Fibroblast of skin of right biceps (primary cell): ENCODE measurements around the gene TRIM22.
"Not testable (repeated sequence)": the region's sequence is repeated elsewhere in the genome, so short reads cannot be mapped to it uniquely, and the experiment has no call there.

ENCODE experiments used
- DNase-seq: peaks from one replicate; pipeline ENCODE4 v3.0.0-alpha.2; 2013

TRIM22 gene, protein sequence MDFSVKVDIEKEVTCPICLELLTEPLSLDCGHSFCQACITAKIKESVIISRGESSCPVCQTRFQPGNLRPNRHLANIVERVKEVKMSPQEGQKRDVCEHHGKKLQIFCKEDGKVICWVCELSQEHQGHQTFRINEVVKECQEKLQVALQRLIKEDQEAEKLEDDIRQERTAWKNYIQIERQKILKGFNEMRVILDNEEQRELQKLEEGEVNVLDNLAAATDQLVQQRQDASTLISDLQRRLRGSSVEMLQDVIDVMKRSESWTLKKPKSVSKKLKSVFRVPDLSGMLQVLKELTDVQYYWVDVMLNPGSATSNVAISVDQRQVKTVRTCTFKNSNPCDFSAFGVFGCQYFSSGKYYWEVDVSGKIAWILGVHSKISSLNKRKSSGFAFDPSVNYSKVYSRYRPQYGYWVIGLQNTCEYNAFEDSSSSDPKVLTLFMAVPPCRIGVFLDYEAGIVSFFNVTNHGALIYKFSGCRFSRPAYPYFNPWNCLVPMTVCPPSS

DNA sequence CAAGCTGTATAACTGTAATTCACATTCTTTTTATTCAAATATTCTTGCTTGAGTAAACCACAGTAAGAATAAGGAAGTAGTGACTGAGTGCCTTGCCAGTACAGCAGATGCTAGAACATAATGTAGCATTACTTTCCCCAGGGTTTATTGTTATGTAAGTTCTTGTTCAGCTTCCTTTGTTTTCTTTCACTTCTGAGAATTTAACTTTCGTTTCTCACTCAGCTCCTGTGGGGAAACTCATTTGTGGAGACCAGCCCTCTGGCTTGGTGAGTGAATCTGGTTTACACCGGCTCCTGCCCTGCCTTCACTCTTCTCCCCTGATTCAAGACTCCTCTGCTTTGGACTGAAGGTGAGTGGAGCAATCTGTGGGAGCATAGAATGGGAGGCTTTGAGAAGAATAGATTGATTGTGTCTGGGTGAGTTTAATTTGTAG lies at the start of gene TRIM22:
TRIM22 (plus strand) TSS at position 240 of the 433 bp plus-strand sequence. CDS start 6,443 bp downstream, outside the sequence.
- peak; percentile 61 for DNase-seq

DNA sequence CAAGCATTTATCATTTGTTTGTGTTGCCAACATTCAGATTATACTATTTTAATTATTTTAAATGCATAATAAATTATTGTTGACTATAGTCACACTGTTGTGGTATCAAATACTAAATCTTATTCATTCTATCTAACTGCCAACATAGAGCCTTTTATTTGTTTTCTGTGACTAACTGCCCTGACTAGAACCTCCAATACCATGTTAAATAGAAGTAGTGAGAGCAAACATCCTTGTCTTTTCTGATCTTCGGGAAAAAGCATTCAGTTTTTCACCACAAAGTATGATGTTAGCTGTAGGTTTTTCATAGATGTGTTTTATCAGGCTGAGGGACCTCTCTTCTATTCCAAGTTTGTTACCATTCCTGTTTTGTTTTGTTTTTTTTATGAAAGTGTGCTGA lies 49.6 kb upstream of the TRIM22 start:
- no peak for DNase-seq

DNA sequence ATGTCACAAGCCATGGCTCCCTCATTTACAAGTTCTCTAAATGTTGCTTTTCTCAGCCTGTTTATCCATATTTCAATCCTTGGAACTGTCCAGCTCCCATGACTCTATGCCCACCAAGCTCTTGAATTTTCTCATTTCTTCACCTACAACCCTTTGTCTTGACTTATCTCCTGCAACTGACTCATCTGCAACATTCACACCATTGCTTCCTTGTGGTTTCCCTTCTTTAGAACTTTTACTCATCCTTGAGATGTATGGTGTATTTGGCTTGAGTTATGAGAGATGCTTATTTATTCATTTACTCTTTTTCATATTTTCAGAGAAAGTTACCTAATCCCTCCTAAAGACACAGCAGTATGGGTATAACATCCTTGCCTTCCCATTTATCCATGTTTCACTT lies 46.0 kb upstream of the TRIM22 start:
- no peak for DNase-seq

DNA sequence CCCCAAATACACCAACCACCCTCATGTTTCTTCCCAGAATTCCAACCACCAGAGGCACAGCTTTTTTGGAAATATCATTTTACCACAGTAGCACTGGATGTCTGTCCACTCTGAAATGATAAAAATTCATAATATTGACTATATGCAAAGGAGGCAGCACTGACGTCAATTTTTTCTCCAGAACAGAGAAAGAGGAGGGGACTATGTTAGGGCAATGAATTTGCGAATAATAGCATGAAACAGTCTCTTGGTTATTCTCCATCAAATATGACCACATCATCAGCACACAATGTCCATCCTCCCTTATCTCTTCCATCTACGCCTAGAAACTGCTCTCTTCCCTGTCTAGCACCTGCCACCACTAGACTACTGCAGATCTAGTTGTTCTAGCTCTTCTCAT lies 43.5 kb upstream of the TRIM22 start:
- DNase-seq, result no peak

DNA sequence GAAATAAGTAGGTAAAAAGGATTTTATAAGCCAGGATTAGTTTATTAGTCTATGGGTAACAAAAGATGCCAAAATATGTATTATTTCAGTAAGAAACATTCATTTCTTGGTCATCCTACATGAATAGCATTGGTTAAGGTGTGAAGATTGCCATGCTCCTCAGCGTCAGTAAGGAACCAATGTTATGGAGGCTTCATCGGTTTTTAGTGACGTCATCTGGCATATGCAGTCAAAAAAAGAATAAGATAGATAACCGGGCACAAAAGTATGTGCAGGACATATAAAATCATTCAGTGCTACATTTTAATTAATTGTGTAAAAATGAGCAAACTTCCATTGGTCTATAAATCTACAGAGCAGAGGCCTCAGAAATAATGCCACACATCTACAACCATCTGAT lies 34.1 kb upstream of the TRIM22 start:
- no peak for DNase-seq

DNA sequence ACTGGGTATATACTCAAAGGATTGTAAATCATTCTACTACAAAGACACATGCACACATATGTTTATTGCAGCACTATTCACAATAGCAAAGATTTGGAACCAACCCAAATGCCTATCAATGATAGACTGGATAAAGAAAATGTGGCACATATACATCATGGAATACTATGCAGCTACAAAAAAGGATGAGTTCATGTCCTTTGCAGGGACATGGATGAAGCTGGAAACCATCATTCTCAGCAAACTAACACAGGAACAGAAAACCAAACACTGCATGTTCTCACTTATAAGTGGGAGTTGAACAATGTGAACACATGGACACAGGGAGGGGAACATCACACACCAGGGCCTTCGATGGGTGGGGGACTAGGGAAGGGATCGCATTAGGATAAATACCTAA lies 32.6 kb upstream of the TRIM22 start:
- not testable (repeated sequence) for DNase-seq

DNA sequence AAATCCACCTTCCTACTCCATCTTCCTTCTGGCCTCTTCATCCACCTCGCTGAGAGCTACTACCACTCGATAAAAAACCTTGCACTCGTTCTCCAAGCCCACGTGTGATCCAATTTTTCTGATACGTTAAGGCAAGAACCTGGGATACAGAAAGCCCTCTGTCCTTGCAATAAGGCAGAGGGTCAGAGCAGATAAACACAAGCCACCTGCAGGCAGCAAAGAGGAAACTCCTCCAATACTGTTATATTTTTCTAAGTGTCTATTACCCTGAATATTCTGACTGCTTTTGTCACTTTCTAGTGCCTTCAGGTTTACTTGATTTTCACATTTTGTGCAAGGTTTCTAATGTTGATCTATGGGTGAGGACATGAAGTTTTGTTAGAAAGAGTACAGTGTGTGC lies 31.3 kb upstream of the TRIM22 start:
- no peak for DNase-seq

DNA sequence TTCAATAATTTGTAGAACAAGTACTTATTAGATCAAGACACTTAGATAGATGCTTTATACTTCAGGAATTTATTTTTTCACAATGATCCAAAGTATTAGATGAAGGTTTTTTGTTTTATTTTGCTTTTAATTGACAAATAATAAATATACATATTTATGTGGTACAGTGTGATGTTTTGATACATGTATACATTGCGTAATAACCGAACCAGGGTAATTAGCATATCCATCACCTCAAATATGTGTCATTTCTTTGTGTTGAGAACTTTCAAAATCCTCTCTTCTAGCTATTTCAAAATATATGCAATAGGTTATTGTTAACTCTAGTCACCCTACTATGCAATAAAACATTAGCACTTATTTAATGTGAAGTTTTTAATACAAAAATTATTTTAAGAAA lies 26.1 kb upstream of the TRIM22 start:
- DNase-seq, result no peak

DNA sequence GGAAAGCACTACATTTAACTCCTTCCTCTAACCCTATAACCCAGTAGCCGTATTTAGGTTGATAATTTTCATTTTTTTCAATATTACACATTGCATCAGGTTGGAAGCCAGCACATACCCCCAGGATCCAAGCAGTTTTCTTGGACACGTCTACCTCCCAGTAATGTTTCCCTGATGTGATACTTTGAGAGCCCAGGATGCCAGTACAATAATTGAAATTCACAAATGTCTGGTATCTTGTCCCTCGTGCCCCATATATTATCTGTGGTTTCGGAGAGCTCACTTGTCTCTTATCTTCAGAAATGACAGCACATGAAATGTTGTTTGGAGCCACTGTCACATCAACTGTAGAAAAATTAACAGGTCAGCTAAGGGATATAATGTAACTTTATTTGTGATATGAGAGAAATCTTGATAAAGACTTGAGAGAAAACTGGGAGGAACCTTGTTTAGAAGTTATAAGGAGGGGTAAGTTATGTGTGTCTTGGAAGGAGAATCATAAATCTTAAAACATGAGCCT lies 24.5 kb upstream of the TRIM22 start:
- DNase-seq, result no peak

DNA sequence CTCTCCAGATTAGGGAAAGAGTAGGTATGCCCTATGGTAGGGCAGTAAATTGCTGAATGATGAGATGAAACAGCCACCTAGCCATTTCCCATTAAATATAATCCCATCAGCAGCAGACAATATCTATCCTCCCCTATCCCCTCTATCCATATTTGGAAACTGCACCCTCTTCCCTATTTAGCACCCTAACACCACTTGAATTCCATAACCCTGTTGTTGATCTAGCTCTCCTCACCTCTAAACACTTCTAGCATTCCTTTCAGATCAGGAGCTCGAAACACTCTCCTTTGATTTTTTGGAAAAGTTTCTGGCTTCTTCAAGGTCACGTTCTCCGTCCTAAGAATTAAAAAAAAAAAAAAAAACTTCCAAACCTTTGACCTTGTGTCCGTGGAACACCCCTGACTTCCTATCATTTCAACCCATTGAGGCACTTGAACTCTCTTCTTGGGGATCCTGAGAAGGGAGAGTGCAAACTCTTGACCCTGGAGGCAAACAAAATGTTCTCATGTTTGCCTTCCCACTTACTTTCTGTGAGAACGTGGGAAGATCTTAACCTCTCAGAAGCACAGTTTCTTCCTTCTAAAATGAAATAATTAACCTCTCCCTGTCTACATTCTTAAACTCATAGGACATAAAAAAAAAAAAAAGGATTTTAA lies 23.7 kb upstream of the TRIM22 start:
- DNase-seq, result no peak

DNA sequence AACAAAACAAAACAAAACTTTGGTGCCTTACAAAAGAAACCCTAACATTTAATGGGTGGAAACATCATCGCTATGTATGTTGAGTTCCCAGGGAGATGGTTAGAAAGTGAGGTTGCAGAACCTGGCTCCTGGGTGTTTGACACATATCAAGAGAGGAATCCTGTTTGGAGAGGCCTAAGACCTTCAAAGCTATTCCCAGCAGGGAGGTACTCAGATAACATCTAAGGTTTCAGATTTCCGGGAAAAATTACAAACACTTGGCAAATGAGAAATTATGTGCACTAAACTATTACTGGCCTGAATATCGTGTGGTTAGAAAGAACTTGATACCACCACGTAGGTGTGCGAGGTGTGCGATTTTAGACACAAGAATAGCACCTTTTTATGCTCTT lies 23.2 kb upstream of the TRIM22 start:
- peak; percentile 7 for DNase-seq

DNA sequence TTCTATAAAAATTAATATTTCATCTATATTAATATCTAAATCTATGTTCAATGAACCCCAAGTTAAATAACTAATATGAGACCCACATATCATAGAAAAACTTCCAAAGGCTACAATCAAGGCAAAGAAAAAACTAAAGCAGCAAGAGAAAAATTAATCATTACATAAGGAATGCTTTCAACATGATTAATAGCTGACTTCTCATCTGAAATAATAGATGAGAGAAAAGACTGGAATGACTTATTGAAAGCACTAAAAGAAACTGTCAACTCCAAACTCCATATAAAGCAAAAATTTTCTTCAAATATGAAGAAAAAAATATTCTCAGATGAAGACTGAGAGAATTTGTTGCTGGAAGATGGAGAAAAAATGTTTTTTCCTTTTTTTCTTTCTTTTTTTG lies 17.8 kb upstream of the TRIM22 start:
- no peak for DNase-seq

DNA sequence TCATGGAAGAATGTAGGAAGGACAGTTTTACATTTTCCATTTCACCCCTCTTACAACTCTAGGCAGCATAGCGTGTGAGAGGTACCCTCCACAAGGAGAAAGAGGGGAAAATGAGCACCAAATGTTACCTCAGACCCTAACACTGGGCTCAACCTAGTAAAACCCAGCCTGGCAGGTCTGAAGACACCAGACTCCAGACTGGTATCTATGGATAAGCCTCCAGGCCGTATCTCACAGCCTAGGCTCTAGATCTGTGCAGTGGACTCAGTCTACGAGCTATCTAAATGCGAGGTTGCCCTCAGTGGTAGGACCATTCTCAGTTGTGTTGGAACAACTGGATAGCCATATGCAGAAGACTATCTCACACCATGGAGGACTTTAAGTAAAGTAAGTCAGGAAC lies 15.2 kb upstream of the TRIM22 start:
- no peak for DNase-seq

DNA sequence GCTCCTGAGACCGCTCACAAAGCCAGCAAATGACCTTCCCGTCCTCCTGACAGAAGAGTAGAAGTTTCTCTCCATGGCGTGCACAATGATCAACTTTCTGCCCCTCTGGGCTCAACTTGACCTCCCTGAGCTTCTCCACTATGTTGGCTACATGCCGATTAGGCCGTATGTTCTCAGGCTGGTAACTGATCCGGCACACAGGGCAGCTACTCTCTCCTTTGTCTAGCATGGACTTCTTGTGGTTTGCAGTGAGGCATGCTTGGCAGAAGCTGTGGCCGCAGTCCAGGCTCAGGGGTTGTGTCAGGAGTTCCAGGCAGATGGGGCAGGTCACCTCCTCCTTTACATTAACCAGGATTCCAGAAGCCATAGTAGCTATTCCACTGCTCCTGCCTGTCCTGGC lies 9.8 kb upstream of the TRIM22 start:
- no peak for DNase-seq

DNA sequence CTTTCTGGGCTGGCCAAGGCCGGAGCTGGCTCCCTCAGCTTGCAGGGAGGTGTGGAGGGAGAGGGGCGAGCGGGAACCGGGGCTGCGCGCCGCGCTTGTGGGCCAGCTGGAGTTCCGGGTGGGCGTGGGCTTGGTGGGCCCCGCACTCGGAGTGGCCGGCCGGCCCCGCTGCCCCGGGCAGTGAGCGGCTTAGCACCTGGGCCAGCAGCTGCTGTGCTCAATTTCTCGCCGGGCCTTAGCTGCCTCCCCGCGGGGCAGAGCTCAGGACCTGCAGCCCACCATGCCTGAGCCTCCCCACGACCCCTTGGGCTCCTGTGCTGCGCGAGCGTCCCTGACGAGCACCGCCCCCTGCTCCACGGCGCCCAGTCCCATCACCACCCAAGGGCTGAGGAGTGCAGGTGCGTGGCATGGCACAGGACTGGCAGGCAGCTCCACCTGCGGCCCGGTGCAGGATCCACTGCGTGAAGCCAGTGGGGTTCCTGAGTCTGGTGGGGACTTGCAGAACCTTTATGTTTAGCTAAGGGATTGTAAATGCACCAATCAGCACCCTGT lies 6.6 kb upstream of the TRIM22 start:
- not testable (repeated sequence) for DNase-seq

DNA sequence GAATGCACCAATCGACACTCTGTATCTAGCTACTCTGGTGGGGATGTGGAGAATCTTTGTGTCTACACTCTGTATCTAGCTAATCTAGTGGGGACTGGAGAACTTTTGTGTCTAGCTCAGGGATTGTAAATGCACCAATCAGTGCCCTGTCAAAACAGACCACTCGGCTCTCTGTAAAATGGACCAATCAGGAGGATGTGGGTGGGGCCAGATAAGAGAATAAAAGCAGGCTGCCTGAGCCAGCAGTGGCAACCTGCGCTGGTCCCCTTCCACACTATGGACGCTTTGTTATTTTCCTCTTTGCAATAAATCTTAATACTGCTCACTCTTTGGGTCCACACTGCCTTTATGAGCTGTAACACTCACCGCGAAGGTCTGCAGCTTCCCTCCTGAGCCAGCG lies 6.0 kb upstream of the TRIM22 start:
- DNase-seq, result not testable (repeated sequence)

DNA sequence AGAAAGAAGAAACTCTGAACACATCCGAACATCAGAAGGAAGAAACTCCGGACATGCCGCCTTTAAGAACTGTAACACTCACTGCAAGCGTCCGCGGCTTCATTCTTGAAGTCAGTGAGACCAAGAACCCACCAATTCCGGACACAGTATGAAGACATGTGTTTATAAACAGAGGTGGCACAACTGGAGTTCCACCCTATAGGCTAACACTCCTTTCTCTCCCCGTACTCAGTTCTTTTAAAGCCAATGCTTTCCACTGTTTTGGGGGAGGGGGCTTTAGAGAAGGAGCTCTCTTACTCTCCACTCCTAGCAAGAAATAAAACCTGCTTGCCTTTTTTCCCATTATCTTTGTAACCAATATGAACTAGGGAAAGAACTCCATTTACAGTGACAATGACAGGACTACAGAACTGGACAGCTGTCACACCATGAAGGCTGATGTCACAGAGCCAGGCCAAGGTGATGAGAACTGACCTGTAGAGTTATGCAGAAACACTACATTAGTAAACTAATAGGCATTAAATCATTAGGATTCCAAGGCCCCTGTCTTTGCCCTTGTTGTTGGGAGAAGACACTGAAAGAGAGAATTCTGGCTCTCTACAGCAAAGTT lies 5.4 kb upstream of the TRIM22 start:
- DNase-seq, result peak; percentile 4

DNA sequence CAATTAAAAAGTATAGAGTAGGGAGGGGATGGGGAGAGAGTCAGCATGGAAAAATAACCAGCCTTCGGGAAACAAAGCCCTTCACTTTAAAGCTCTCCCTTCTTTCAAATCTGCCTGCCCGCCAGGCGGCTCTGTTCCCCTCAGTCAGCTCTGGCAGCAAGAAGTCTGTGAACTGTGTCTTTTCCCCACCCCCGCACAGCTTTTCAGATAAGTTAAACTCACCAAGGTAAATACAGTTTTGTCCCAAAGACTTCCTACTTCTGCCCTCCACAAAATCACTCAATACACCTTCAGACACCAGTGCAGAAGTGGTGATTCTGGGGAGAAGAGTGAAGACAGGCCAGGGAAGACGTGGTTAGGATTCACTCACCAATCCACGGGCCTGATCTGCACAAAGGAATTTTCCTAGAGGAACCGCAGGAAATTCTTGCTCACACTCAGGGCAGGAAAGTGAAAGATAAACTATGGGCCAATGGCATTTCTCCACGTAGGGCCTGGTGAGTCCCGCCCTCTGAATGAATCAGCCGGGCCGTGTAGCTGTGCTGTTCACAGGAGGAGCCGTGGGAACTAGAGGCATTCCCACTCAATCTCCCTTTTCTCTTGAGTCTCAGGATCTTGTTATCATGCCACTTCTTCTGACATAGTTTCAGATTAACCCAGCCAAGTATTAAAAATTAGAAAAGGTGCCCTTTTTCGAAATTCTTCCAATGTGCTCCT lies 4.8 kb upstream of the TRIM22 start, which contains the start of gene TRIM5:
TRIM5 (minus strand) TSS at position 429 of the 717 bp plus-strand sequence. CDS start 4,897 bp downstream, outside the sequence.
- peak; percentile 98 for DNase-seq

DNA sequence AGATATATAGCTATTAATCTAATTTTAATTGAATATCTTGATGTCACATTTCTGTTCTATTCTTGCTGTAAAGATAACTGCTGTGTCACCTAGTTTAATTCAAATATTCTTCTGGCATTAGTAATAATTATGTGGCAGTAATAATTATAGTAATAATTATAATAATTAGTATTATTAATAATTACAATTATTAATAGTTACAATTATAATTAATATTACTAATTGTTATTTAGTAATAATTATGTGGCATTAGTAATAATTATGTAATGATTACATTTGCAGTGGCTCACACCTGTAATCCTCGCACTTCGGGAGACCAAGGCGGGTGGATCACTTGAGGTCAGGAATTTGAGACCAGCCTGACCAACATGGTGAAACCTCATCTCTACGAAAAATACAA lies 3.2 kb upstream of the TRIM22 start:
- DNase-seq, result no peak

DNA sequence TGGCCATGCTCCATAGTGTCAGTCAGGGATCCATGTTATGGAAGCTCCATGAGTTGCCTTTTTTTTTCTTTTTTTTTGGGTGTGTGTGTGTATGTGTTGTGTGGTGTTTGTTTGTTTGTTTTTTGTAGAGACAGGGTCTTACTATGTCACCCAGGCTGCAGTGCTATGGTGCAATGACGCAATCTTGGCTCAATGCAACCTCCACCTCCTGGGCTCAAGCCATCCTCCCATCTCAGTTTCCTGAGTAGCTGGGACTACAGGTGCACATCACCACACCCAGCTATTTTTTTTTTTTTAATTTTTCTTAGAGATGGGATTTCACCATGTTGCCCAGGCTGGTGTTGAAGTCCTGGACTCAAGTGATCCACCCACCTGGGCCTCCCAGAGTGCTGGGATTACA lies 1.1 kb upstream of the TRIM22 start:
- DNase-seq, result no peak

DNA sequence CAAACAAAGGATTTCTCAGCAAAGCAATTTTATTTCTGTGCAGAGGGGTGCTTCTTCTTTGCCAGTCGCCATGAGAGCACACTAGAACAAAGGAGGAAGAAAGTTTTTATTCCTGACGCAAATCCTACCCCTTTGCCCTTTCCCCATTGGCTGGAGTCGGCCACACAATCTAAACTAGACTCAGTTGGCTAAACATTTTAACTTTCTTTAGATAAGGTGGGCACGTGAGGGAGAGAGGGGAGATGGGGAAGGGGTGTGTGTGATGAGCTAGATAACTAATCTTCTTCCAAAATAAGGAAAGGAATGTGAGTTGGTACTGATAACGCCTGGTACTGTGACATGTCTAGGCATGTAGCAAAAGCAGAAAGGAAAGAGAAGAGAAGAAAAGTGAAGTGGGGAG lies 626 bp downstream of the TRIM22 start:
- no peak for DNase-seq

DNA sequence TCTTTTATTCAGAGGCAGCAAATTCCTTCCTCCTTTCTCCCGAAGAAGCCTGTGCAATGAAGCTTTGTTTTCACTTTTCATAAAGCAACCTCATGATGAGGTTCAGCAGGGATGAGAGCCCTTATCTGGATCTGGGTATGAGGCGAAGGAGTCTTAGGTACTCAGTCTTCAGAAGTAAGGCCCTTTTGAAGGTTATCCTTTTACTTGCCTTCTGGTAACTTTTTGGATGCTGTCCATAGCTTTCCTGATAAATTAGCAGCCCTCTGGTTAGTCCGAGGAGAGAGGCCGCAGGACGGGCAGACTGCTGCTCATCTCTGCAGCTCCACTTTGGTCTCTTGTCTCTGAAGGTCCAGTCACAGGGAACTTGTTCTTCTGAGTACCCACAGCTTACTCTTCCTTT lies 1.1 kb downstream of the TRIM22 start:
- DNase-seq, result no peak
